CMK (cell line): ENCODE data around the gene ADH6.
"Not testable (repeated sequence)": the region's sequence is repeated elsewhere in the genome, so short reads cannot be mapped to it uniquely, and the experiment has no call there.

Experiments used
- DNase-seq: peaks from one replicate; pipeline ENCODE4 v3.0.0-alpha.2; 2010; ENCODE audit warnings: low read depth

The ADH6 gene

GRCh38 chr4:99219072-99219471 is at the start of gene ADH6:
ADH6 (minus strand) TSS chr4:99219246; CDS start chr4:99219152, 94 bp downstream.
- DNase-seq: no peak

- no peak for DNase-seq
Measured at GRCh38 chr4:99264927-99265326, 45.9 kb upstream of the ADH6 start.

DNA sequence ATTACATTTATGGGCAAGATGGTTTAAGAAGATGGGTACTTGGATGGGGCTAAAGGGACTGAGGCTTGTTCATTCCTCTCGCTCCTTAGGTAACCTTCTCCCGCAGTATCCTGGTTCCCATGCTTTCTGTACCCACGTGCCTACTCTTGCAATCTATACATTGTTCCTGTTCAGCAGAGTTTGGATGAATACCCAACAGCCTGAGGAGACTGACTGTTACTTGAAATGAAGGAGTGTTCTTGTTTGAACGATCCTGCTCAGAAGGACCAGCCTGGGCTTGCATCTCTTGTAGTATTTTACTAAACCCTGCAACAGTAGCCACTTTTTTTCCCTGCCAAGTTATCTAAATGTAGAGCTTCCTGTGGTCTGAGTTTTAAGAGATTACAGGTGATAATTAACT is 33.7 kb upstream of the ADH6 start:
- no peak for DNase-seq

DNA sequence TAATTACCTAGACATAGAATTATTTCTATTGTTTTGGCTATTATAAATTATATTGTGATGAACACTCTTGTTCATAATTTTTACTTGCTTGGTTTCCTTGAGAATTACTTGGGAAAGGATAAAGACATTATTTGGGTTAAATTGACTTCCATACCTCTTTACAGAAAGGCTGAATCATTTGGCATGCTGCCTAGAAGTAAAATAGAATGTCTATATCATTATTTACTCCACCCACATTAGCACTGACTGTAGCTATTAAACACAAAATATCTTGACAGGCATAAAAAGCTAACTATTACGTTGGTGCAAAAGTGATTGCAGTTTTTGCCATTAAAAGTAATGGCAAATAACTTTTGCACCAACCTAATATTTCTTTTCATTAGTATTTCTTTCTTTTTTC is 29.7 kb upstream of the ADH6 start:
- DNase-seq: no peak

DNA sequence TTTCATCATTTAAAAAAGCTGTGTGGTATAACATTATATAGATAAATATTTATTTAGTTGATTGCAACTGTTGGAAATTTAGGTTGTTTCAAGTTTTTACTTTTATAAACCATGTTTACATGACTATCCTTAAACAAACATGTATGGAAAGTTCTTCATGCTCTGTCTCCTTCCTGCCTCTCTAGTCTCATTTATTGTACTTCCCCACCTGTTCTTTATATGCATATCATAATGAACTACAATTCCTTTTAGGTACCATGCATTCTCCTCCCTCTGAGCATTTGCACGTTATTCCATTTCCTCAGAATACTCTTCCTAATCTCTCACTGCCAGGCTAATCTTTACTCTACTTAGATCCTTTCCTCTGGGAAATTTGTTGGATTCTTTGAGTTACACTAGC is 16.9 kb upstream of the ADH6 start:
- no peak for DNase-seq

- DNase-seq: no peak
Measured at GRCh38 chr4:99234331-99235010, 15.4 kb upstream of the ADH6 start.

- DNase-seq: not testable (repeated sequence)
Measured at GRCh38 chr4:99233397-99233796, 14.4 kb upstream of the ADH6 start.

DNA sequence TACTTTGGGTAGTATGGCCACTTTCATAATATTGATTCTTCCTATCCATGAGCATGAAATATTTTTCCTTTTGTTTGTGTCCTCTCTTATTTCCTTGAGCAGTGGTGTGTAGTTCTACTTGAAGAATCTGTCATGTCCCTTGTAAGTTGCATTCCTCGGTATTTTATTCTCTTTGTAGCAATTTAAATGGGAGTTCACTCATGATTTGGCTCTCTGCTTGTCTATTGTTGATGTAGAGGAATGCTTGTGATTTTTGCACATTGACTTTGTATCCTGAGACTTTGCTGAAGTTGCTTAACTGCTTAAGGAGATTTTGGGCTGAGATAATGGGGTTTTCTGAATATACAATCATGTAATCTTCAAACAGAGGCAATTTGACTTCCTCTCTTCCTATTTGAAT is 9.7 kb upstream of the ADH6 start:
- DNase-seq: not testable (repeated sequence)

GRCh38 chr4:99227646-99228045 is 8.6 kb upstream of the ADH6 start:
- not testable (repeated sequence) for DNase-seq

- no peak for DNase-seq
Measured at GRCh38 chr4:99221980-99222379, 2.9 kb upstream of the ADH6 start.

- DNase-seq: no peak
Measured at GRCh38 chr4:99219479-99219878, 433 bp upstream of the ADH6 start.

- DNase-seq: no peak
Measured at GRCh38 chr4:99215521-99215920, 3.5 kb downstream of the ADH6 start.

GRCh38 chr4:99210789-99211188 is 8.3 kb downstream of the ADH6 start:
- DNase-seq: no peak

DNA sequence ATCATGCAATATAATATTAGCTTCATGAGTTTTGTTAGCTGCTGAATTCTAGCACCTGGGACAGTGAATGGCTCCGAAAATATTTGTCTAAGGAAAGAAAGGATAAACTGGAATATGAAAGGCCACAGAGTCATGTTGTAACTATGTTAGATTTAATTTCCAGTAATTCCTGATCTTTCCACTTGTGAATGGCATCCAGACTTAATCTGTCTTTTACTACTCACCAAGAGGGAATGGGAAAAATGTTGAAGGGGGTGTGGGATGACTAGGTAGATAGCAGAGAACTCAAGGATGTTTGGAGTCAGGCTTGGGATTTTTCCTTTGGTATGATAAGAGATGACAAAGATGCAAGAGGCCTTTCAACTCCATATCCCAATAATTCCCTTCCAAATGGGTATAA is 9.4 kb downstream of the ADH6 start:
- no peak for DNase-seq

- no peak for DNase-seq
Measured at GRCh38 chr4:99208719-99209075, 10.3 kb downstream of the ADH6 start.

GRCh38 chr4:99207911-99208718 is 10.9 kb downstream of the ADH6 start:
- no peak for DNase-seq

GRCh38 chr4:99207069-99207743 is 11.8 kb downstream of the ADH6 start:
- no peak for DNase-seq

DNA sequence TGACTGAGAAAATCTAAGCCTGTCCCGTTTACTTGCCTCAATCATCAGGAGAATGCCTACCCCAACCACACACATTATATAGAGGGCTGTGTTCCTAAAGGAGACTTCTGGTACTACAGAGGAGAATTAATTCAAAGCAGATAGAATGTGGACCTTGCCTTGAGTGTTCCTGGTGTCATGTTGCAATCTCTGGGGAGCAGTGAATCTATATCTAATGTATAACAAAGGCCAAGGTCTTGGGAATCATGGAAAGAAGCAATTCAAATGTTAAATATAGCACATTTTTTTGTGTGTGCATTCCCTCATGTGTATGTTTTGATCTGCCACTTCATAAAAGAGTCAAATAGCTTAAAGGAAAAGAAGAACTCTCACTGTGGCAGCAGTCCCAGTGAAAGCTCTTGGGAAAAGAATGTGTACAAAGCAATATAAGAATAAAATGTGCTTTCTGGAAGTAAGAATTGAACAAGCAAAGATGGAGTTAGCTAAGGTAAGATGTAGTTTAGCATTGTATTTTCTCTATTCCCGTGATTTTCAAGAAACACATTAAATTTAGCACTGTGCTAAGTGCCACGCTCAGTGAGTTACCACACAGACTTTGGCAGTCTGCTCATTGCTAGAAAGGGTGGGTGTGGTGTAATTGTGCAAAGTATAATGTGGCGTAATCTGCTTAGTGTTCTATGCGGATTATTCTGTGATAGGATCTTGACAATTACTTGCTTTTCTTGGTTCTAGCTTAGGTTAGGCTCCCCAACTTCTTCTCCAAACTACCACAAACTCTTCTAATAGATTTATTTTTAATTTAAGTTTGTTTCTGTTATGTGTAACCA is 13.7 kb downstream of the ADH6 start:
- DNase-seq: no peak

DNA sequence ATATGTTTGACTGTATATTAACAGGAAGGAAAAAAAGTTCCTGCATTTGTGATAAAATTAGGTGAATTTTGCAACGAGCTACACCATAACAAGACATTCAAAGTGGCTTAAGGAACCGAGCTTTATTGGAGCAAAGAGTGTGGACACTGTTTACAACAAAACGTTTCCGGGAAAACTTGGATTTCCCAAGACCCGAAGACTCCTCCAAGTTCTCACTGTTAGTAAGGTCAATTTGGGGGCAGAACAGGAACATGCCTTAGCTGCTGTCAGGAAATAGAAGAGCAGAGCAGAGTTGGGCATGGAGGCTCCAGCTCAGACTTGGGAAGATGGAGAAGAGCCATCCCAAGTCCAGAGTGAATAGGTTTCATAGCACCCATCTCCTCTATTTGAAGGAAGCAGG is 16.5 kb downstream of the ADH6 start:
- no peak for DNase-seq

GRCh38 chr4:99202094-99202493 is 17.0 kb downstream of the ADH6 start:
- DNase-seq: no peak

DNA sequence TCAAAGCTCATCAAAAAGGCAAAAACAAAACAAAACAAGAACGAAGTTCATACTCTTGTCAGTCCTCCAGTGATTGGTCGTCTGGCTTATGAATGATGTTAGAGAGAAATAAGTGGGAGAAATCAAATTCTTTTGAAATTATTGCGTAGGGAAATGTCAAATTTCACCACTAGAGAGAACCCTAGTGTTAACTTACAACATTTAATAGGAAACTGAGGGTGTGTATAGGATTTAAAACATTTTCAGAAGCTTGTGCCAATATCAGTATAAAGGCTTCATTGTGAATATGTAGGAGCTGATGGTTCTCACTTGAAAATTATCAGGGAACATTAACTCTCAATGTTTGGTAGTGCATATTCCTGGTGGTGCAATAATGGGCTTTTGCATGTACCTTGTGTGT is 17.4 kb downstream of the ADH6 start:
- no peak for DNase-seq

- DNase-seq: no peak
Measured at GRCh38 chr4:99200138-99200537, 18.9 kb downstream of the ADH6 start.
